Muscle of leg (tissue), 16 donors: Measurements from ENCODE around the gene GLRA3. TPM values are rescaled to one million over a fixed set of nuclear protein-coding genes. Genes with fewer than 3 reads are reported as not detected.
A peak's percentile ranks its signal among the peaks of the same experiment; 100 is the strongest.
"Not testable (repeated sequence)": the region's sequence is repeated elsewhere in the genome, so short reads cannot be mapped to it uniquely, and the experiment has no call there.

Experiments used
- DNase-seq: peaks from one replicate; pipeline ENCODE4 v3.0.0; 2013
- H3K27ac ChIP-seq: one replicate; pipeline ENCODE4 v1.5.1; 2013; ENCODE audit warnings: mild to moderate bottlenecking, low read length, control low read depth
- H3K27me3 ChIP-seq: one replicate; pipeline ENCODE4 v1.6.1; 2013; ENCODE audit warnings: low read length; ENCODE audit not compliant: control insufficient read depth, insufficient read depth
- H3K36me3 ChIP-seq: one replicate; pipeline ENCODE4 v1.6.1; 2013; ENCODE audit warnings: low read length; ENCODE audit not compliant: control insufficient read depth, insufficient read depth
- H3K4me1 ChIP-seq: one replicate; pipeline ENCODE4 v1.6.1; 2013; ENCODE audit warnings: low read length; ENCODE audit not compliant: control insufficient read depth, insufficient read depth
- H3K4me3 ChIP-seq: one replicate; pipeline ENCODE4 v1.5.1; 2013; ENCODE audit warnings: low read length, control low read depth
- H3K9me3 ChIP-seq: replicated peaks from 2 replicates; pipeline ENCODE4 v1.6.1; 2013; ENCODE audit warnings: low read depth, low read length; ENCODE audit not compliant: control insufficient read depth
- WGBS: methylation state at CpG from one replicate; pipeline ENCODE4 v1.1.5; 2013; ENCODE audit warnings: missing lambda C conversion rate; ENCODE audit not compliant: insufficient coverage; 5-methylcytosine and 5-hydroxymethylcytosine counted together
- long read RNA-seq, 11 donors: transcript quantifications; one replicate each; lab custom pipeline, GENCODE V29; 2026
- polyA plus RNA-seq, 8 donors: library from polyadenylated mRNA; unstranded; fragments of 120-200 nt; gene quantifications; one replicate each; pipeline versions ENCODE4 v1.2.1 to v1.2.3, GENCODE V29; 2013; ENCODE audit warnings: inconsistent platforms in 1 of 8, low replicate concordance in 1 of 8; ENCODE audit not compliant: insufficient read length in 8 of 8, insufficient read depth in 1 of 8
- total RNA-seq: library from RNA; stranded (reverse); fragments of 120-200 nt; gene quantifications from one replicate; pipeline ENCODE4 v1.2.4, GENCODE V29; 2013

The GLRA3 gene
- not detected for total RNA-seq
- polyA plus RNA-seq = under 1 TPM in 1 of 8 donors, not detected in 7; 0.09 TPM
- long read RNA-seq, donor 1 = 0 reads
- long read RNA-seq, donor 2 = 0 reads
- long read RNA-seq, donor 3 = 0 reads
- long read RNA-seq, donor 4 = 0 reads
- long read RNA-seq, donor 5 = 0 reads
- long read RNA-seq, donor 6 = 0 reads
- long read RNA-seq, donor 7 = 0 reads
- long read RNA-seq, donor 8 = 0 reads
- long read RNA-seq, donor 9 = 0 reads
- long read RNA-seq, donor 10 = 0 reads
- long read RNA-seq, donor 11 = 0 reads

DNA sequence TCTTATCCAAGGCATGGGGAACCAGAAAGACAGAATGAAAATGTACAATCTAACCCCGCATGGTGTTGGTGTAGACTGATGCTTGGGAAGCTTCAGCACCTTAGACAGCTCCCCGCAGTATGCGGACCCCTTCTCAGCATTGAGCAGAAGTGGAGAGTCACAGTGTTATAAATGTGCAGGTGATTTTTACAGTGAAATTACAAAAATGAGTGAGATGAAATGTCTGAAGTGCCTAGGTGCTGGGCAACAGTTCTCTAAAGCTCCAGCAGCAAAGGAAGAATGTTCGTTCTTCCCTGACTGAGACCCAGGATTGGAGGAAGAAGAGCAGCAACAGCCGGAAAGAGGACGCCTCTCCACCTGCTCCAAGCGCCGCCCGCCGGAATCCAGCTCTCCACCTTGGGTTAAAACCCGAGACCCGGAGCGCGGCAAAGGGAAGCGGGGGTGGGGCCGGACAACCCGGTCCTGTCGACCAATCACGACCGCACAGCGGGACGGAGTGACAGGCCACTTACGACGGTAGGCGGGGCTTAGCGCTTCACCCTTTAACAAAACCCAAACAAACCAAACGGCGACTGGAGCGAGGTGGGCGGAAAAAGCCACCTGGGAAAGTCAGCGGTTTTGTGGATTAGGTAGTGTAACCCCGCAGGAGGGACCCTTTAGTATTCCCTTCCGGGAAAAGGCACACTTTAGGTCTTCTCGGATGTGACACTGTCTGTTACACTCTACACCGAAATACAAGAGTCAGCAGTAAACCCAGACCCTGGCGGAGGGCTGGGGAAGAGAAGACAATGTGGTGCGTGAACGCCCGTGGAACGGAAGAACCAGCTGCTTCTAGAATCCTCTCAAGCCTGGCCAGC, at the start of gene GLRA3:
Gene GLRA3, minus strand, starts transcription at position 403 of the 857 bp plus-strand sequence. CDS start 436 bp downstream, outside the sequence.
- Histone ChIP-seq H3K4me1 (no peaks in the 10 kb centered on the region), H3K9me3 (no peaks in the 10 kb centered on the region), H3K27me3 (no peaks in the 10 kb centered on the region), H3K27ac (no peak within 1 kb of the TSS), H3K4me3 (no peak within 1 kb of the TSS), H3K36me3 (no peaks in the 10 kb centered on the region)
- DNase-seq = peak; percentile 70
- under 1% methylated on average over 31 of the region's 40 CpGs for WGBS

GRCh38 chr4:174874898-174875297, 45.9 kb upstream of the GLRA3 start:
- Histone ChIP-seq H3K27me3 (no peaks in the 10 kb centered on the region), H3K27ac (no peak overlapping the region), H3K36me3 (no peaks in the 10 kb centered on the region), H3K9me3 (no peaks in the 10 kb centered on the region), H3K4me3 (no peak overlapping the region), H3K4me1 (no peaks in the 10 kb centered on the region)
- no CpG with 5 or more reads among the region's 1 CpG for WGBS
- DNase-seq = no peak

GRCh38 chr4:174873931-174874330, 44.9 kb upstream of the GLRA3 start:
- Histone ChIP-seq H3K9me3 (peaks cover 3% of the 10 kb centered on the region), H3K36me3 (no peaks in the 10 kb centered on the region), H3K4me1 (no peaks in the 10 kb centered on the region), H3K27ac (no peak overlapping the region), H3K4me3 (no peak overlapping the region), H3K27me3 (no peaks in the 10 kb centered on the region)
- no peak for DNase-seq
- 60% methylated on average over 1 of the region's 1 CpG for WGBS

DNA sequence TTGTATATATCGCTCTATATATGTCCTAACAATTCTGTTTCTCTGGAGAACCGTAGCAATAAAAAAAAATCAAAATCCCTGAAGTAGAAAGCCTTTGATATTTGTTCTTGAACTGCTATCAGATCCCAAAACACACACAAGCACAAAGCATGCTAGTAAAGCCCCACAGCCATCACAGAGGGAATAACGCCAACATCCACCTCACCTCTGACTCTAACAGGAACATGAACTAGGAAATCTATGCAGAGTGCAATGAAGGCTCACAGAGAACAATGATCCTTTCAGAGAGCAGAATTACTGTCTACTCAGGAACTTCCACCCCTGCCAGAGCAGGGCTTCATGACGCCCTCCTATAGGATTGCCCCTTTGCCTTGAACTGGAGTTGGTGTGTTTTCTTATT, 44.1 kb upstream of the GLRA3 start:
- H3K4me1 ChIP-seq, H3K36me3 ChIP-seq, H3K27me3 ChIP-seq, H3K9me3 ChIP-seq, H3K4me3 ChIP-seq, H3K27ac ChIP-seq: not testable (repeated sequence)
- peak; percentile 2 for DNase-seq
- WGBS = no CpG with 5 or more reads among the region's 4 CpGs

DNA sequence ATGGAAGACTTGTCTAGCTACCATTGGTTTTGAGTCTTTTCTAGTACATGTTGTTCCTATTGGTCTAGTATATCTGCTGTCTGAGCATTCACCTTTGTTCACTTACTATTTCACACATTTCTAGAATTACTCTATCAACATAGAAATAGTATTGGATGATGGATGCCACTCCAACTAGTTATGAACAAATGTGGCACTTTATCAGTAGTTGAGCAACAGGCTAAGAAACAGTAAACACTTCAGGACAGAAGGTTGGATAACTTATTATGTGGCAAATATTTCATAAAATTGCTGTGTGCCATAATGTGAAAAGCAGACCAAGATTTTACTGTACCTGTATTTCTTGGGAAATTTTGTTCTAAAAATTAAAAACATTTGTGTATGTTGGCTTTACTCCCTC, 42.4 kb upstream of the GLRA3 start:
- Histone ChIP-seq H3K27me3 (no peaks in the 10 kb centered on the region), H3K27ac (no peak overlapping the region), H3K9me3 (peaks cover 3% of the 10 kb centered on the region), H3K36me3 (no peaks in the 10 kb centered on the region), H3K4me1 (no peaks in the 10 kb centered on the region), H3K4me3 (no peak overlapping the region)
- no peak for DNase-seq

DNA sequence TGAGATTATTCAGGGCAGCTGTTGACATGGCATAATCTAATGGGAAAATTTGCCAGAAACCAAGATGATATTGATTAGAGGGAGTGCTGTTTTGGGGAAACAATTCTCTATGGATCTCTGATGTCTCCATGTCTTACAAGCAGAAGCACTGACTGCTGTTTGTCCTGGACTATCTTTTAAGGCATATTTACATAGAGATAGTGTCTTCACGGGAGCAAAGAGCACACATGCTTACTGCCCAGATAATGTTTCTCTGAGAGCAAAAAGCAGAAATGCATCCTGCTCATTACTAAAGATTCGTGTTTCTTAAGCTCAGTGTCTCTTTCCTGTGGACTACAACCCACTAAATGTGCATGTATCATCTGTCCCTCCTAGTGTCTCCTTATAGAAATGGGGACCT, 41.3 kb upstream of the GLRA3 start:
- Histone ChIP-seq H3K4me1 (no peaks in the 10 kb centered on the region), H3K36me3 (no peaks in the 10 kb centered on the region), H3K9me3 (peaks cover 3% of the 10 kb centered on the region), H3K4me3 (no peak overlapping the region), H3K27me3 (no peaks in the 10 kb centered on the region), H3K27ac (no peak overlapping the region)
- 0% methylated on average over 1 of the region's 2 CpGs for WGBS
- DNase-seq = no peak

DNA sequence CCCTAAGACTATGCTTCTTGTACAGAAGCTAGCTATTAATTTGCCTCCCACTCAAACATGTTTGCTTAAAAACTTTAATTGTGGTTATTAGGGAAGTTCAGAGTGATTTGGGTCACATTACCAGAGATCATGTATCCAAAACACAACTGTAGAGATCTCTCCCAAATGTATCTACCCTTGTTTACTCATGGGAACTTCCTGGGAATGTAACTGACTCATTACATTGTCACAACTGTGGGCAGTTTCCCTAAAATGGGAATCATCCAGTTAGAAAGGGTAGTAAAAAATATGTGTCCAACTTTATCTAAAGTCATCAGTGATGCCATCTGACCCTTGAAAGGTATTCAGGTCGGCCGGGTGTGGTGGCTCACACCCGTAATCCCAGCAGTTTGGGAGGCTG, 40.3 kb upstream of the GLRA3 start:
- 83% methylated on average over 1 of the region's 3 CpGs for WGBS

DNA sequence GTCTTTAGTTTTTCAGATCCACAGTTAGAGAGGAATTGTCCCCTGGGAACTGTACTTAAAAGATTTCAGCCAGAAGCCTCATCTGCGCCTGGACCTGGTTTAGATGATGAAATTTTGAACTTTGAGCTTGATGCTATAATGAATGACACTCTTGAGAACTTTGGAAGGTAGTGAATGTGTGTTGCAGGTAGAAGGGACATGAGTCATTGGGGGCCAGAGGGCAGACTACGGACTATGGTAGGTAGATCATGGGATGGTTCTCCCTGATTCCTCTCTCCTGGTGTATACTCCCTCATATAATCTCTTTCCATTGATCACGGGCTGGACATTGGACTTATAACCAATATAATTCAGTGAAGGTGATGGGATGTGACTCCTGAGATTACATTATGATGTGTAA, 38.9 kb upstream of the GLRA3 start:
- DNase-seq = no peak
- Histone ChIP-seq H3K27me3 (no peaks in the 10 kb centered on the region), H3K27ac (no peak overlapping the region), H3K4me3 (no peak overlapping the region), H3K9me3 (peaks cover 3% of the 10 kb centered on the region), H3K36me3 (no peaks in the 10 kb centered on the region), H3K4me1 (no peaks in the 10 kb centered on the region)
- 88% methylated on average over 1 of the region's 3 CpGs for WGBS

More for the DNA sequence above, 40.3 kb upstream of the GLRA3 start:
- H3K4me3 ChIP-seq = no peak overlapping the region
- H3K9me3 ChIP-seq = peaks cover 3% of the 10 kb centered on the region
- no peaks in the 10 kb centered on the region for H3K4me1 ChIP-seq
- no peaks in the 10 kb centered on the region for H3K27me3 ChIP-seq
- H3K27ac ChIP-seq = no peak overlapping the region
- DNase-seq = no peak
- H3K36me3 ChIP-seq = no peaks in the 10 kb centered on the region

DNA sequence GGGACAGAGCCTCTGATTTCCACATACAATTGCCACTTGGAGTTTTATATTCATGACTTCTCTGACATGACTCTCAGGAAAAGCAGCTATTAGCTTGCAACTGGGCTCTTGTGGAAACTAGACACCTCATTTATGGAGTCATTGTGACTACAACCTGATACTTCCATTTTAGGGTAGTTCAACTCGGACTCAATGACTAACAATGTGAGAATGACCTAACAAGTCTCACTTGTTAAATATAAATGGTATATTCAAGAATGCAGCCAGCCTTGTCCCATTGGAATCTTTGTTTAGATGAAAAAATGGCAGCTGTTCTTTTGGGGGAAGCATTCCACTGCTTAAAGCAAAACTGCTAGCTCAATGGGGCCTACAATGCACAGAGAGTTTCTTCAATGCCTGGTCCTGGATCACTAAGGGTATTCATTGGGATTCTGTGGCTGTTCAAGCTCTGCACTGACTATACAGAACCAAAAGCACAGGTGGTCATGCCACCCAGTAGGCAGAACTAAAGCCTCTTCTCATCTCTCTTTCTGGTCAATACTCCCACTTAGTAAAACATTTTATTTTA, 36.5 kb upstream of the GLRA3 start:
- no CpG with 5 or more reads among the region's 1 CpG for WGBS
- Histone ChIP-seq H3K4me1 (no peaks in the 10 kb centered on the region), H3K36me3 (no peaks in the 10 kb centered on the region), H3K9me3 (peaks cover 3% of the 10 kb centered on the region), H3K27me3 (no peaks in the 10 kb centered on the region), H3K27ac (no peak overlapping the region), H3K4me3 (no peak overlapping the region)
- no peak for DNase-seq

- WGBS = 89% methylated on average over 1 of the region's 2 CpGs
- H3K4me3 ChIP-seq = no peak overlapping the region
- no peak overlapping the region for H3K27ac ChIP-seq
- no peaks in the 10 kb centered on the region for H3K36me3 ChIP-seq
- no peaks in the 10 kb centered on the region for H3K4me1 ChIP-seq
- H3K9me3 ChIP-seq = no peaks in the 10 kb centered on the region
- no peaks in the 10 kb centered on the region for H3K27me3 ChIP-seq
- DNase-seq = no peak
These were observed 35.0 kb upstream of the GLRA3 start for GRCh38 chr4:174864031-174864430.
